ENCODE measurements around the gene OPTN.

Gene OPTN

GRCh38 chr10:13180788-13181187 is 80.8 kb downstream of the OPTN start:
- Mint-ChIP-seq H3K9me3 (no peaks in the 10 kb centered on the region), H3K27ac (no peak overlapping the region), H3K4me1 (no peaks in the 10 kb centered on the region), H3K27me3 (no peaks in the 10 kb centered on the region), H3K4me3 (no peak overlapping the region)
- DNase-seq: no peak
- no peak for ATAC-seq

- Mint-ChIP-seq H3K4me3 (no peak overlapping the region), H3K9me3 (no peaks in the 10 kb centered on the region)
- no peak for ATAC-seq
Measured at GRCh38 chr10:13182424-13182823, 82.5 kb downstream of the OPTN start.

GRCh38 chr10:13183625-13184024 is 83.7 kb downstream of the OPTN start:
- no peaks in the 10 kb centered on the region for H3K4me1 Mint-ChIP-seq
- no peak overlapping the region for H3K27ac Mint-ChIP-seq
- H3K4me3 Mint-ChIP-seq: no peak overlapping the region
- no peaks in the 10 kb centered on the region for H3K9me3 Mint-ChIP-seq
- DNase-seq: no peak
- ATAC-seq: no peak
- H3K27me3 Mint-ChIP-seq: no peaks in the 10 kb centered on the region

More at GRCh38 chr10:13182424-13182823, 82.5 kb downstream of the OPTN start:
- Mint-ChIP-seq H3K27ac (no peak overlapping the region), H3K27me3 (no peaks in the 10 kb centered on the region), H3K4me1 (no peaks in the 10 kb centered on the region)
- no peak for DNase-seq

- Mint-ChIP-seq H3K4me3 (no peak overlapping the region), H3K27me3 (no peaks in the 10 kb centered on the region), H3K27ac (no peak overlapping the region), H3K4me1 (no peaks in the 10 kb centered on the region), H3K9me3 (no peaks in the 10 kb centered on the region)
- ATAC-seq: no peak
- no peak for DNase-seq
Measured at GRCh38 chr10:13184276-13184675, 84.3 kb downstream of the OPTN start.

GRCh38 chr10:13184730-13185514 is 85.0 kb downstream of the OPTN start:
- Mint-ChIP-seq H3K27me3 (no peaks in the 10 kb centered on the region), H3K9me3 (no peaks in the 10 kb centered on the region), H3K4me1 (no peaks in the 10 kb centered on the region), H3K4me3 (no peak overlapping the region), H3K27ac (no peak overlapping the region)
- DNase-seq: no peak
- no peak for ATAC-seq

GRCh38 chr10:13187135-13187534 is 87.2 kb downstream of the OPTN start:
- no peak overlapping the region for H3K27ac Mint-ChIP-seq
- no peaks in the 10 kb centered on the region for H3K27me3 Mint-ChIP-seq
- ATAC-seq (no peak), DNase-seq (no peak)
- H3K4me1 Mint-ChIP-seq: no peaks in the 10 kb centered on the region
- no peaks in the 10 kb centered on the region for H3K9me3 Mint-ChIP-seq
- H3K4me3 Mint-ChIP-seq: no peak overlapping the region
